Brain microvascular endothelial cell (primary cell): ENCODE measurements around the gene CRAMP1.

Experiments
- DNase-seq: peaks from one replicate; pipeline ENCODE4 v3.0.0-alpha.2; 2020
- H3K27ac ChIP-seq: fragments of 250-450 bp; sonication (Bioruptor Pico); 2 replicates; pipeline ENCODE4 v1.5.1; 2020; ENCODE audit warnings: mild to moderate bottlenecking, moderate library complexity
- H3K27me3 ChIP-seq: fragments of 250-450 bp; sonication (Bioruptor Pico); replicated peaks from 2 replicates; pipeline ENCODE4 v1.5.1; 2020; ENCODE audit warnings: mild to moderate bottlenecking
- H3K36me3 ChIP-seq: fragments of 250-450 bp; sonication (Bioruptor Pico); replicated peaks from 2 replicates; pipeline ENCODE4 v1.5.1; 2020; ENCODE audit warnings: mild to moderate bottlenecking
- H3K4me3 ChIP-seq: 2 replicates; pipeline ENCODE4 v1.5.1; 2011; ENCODE audit warnings: low read depth, mild to moderate bottlenecking, control low read depth, low read length, moderate library complexity
- in situ Hi-C: cut with HindIII; loops from 2 replicates; pipeline ENCODE4 v1.10.0; 2017; ENCODE audit warnings: low sequenced_read_pairs, low pct_ligation_motif_present
- TF ChIP-seq, protein P1 (sequence below): IDR thresholded peaks from 2 replicates; pipeline ENCODE4 v1.5.1; 2011; ENCODE audit warnings: low read depth, mild to moderate bottlenecking, moderate library complexity, low read length, control low read depth, inconsistent platforms; ENCODE audit errors: missing control alignments

The CRAMP1 gene

DNA sequence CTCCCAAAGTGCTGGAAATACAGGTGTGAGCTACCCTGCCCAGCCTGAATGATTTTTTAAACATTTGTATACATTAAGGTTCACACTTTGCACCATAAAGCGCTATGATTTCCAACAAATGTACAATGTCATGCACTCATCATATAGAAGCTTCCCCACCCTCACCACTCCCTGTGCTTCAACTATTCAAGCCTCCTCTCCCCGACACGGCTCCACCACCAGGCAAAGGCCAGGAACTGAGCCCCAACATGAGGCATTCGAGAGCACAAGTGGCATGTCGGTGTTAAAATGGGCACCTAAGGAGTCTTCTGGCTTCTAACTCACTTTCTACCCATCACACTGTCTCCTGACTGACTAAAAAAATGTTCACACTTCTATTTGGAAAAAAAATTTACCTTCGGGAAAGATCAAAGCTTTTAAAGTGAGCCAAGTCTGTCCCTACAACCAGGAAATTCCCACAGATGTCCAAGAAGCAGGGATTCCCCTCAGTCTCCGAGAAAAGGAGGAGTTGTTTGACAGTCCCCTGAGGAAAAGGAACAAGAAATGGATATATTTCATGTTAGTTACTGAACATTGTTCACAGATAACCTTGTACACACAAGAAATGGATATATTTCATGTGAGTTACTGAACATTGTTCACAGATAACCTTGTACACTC is 41.0 kb upstream of the CRAMP1 start:
- H3K4me3 ChIP-seq: no peak overlapping the region
- H3K27me3 ChIP-seq: no peaks in the 10 kb centered on the region
- no peak for DNase-seq
- H3K27ac ChIP-seq: no peak overlapping the region
- no peaks in the 10 kb centered on the region for H3K36me3 ChIP-seq
- in situ Hi-C loops: no loop called here
- TF ChIP-seq, protein P1, sequence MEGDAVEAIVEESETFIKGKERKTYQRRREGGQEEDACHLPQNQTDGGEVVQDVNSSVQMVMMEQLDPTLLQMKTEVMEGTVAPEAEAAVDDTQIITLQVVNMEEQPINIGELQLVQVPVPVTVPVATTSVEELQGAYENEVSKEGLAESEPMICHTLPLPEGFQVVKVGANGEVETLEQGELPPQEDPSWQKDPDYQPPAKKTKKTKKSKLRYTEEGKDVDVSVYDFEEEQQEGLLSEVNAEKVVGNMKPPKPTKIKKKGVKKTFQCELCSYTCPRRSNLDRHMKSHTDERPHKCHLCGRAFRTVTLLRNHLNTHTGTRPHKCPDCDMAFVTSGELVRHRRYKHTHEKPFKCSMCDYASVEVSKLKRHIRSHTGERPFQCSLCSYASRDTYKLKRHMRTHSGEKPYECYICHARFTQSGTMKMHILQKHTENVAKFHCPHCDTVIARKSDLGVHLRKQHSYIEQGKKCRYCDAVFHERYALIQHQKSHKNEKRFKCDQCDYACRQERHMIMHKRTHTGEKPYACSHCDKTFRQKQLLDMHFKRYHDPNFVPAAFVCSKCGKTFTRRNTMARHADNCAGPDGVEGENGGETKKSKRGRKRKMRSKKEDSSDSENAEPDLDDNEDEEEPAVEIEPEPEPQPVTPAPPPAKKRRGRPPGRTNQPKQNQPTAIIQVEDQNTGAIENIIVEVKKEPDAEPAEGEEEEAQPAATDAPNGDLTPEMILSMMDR: no peak

DNA sequence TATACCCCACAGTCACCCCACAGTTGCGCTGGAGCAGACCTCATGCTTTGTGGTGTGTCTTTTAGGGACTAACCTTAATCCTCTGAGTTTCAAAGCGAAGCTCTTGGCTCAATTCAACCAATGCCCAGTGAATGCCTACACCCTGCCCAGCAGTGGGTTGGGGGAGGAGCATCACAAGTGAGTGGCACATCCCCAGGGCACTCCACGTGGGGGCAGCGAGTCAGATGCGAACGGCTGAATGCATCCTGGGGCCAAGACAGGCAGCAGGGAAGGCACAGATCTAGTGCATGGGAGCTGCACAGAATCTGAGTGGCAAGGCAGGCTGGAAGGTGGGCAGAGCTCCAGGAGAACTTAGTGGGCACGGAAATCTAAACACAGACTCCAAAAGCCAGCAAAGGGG is 39.5 kb upstream of the CRAMP1 start:
- no peaks in the 10 kb centered on the region for H3K27me3 ChIP-seq
- no peak overlapping the region for H3K27ac ChIP-seq
- no peaks in the 10 kb centered on the region for H3K36me3 ChIP-seq
- in situ Hi-C loops: no loop called here
- H3K4me3 ChIP-seq: no peak overlapping the region
- DNase-seq: no peak
- TF ChIP-seq, protein P1: no peak

DNA sequence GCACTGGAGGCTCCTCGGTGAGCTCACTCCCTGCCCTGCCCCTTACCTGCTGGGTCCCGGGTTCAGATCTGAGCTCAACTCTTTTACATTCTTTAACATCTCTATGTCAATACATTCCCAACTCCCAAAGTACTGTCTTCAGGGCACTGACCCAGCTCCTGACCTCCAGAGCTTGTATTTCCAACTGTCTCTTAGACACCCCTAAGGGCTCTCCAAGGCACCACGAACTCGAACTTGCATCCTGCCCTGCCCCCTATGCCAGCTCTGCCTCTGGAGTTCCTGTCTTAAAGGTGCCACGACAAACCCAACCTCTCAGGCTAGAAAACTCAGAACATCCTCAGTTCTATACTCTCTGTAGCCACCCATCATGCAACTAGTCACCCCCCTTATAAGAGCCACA is 38.9 kb upstream of the CRAMP1 start:
- no peaks in the 10 kb centered on the region for H3K27me3 ChIP-seq
- TF ChIP-seq, protein P1: no peak
- in situ Hi-C loops: no loop called here
- no peak overlapping the region for H3K27ac ChIP-seq
- no peak for DNase-seq
- H3K36me3 ChIP-seq: no peaks in the 10 kb centered on the region
- no peak overlapping the region for H3K4me3 ChIP-seq

DNA sequence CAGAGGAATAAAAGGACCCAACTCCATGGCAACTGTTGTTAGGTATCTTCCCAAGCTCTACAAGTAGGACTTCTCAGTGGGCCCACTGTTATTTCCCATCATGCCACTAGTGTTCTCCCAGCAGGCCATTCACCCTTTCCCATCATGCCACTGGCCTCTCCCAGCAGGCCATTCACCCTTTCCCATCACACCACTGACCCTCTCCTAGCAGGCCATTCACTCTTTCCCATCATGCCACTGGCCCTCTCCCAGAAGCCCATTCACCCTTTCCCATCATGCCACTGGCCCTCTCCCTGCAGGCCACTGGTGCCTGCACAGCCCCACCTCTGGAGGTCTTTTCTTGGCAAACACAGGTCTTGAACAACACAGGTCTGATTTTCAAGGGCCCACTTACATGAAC is 36.6 kb upstream of the CRAMP1 start:
- no peak overlapping the region for H3K27ac ChIP-seq
- no peaks in the 10 kb centered on the region for H3K27me3 ChIP-seq
- in situ Hi-C loops: no loop called here
- no peak overlapping the region for H3K4me3 ChIP-seq
- no peak for DNase-seq
- TF ChIP-seq, protein P1: no peak
- no peaks in the 10 kb centered on the region for H3K36me3 ChIP-seq

DNA sequence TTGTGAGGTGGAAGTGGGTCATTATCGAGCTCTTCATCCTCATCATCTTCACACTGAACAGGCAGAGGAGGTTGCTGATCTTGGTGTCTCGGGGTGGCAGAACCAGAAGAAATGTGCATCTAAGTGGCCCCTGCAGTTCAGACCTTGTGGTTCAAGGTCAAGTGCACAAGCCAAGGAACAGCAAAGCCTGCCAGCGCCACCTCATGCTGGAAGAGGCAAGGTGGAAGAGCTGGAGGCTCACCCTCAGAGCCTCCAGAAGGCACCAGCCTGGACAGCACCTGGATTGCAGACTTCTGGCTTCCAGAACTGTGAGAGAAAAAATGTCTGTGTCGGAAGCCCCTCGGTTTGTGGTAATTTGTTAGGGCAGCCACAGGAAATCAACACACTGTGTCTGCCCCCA is 32.9 kb upstream of the CRAMP1 start:
- Histone ChIP-seq H3K36me3 (peaks cover 9% of the 10 kb centered on the region), H3K4me3 (no peak overlapping the region), H3K27me3 (no peaks in the 10 kb centered on the region), H3K27ac (no peak overlapping the region)
- in situ Hi-C loops: no loop called here
- TF ChIP-seq, protein P1: no peak
- no peak for DNase-seq

DNA sequence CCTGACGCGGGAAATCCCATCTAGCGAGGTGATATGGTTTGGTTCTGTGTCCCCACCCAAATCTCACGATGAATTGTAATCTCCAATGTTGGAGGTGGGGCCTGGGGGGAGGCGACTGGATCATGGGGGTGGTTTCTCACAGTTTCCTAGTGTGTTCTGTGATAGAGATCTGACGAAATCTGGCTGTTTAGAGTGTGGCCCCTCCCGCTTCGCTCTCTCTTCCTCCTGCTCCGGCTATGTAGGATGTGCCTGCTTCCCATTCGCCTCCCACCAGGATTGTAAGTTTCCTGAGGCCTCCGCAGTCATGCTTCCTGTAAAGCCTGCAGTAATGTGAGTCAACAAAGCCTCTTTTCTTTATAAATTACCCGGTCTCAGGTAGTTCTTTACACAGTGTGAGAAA is 31.9 kb upstream of the CRAMP1 start:
- Histone ChIP-seq H3K36me3 (peaks cover 9% of the 10 kb centered on the region), H3K27me3 (no peaks in the 10 kb centered on the region), H3K4me3 (no peak overlapping the region), H3K27ac (no peak overlapping the region)
- DNase-seq: no peak
- in situ Hi-C loops: no loop called here
- TF ChIP-seq, protein P1: no peak
